AG04450 (cell line): ENCODE data around the gene ZNF462. TPM values are rescaled to one million over a fixed set of nuclear protein-coding genes. Genes with fewer than 3 reads are reported as not detected.
A peak's percentile ranks its signal among the peaks of the same experiment; 100 is the strongest.

Source experiments
- CTCF ChIA-PET: fragments of 300-600, 350-600 bp; formaldehyde crosslinking; extraction: SDS; loops from one replicate; lab custom pipeline; 2022; ENCODE audit warnings: antibody characterized with exemption, inconsistent platforms; lab: Charles Lee
- POLR2A ChIA-PET: fragments of 350-600 bp; formaldehyde crosslinking; extraction: SDS; loops from one replicate; lab custom pipeline; 2021; ENCODE audit warnings: antibody characterized with exemption, inconsistent platforms; lab: Yijun Ruan, JAX
- DNase-seq: peaks from one replicate; pipeline ENCODE4 v3.0.0-alpha.2; 2011; ENCODE audit warnings: low read depth, low spot score
- H3K27ac ChIP-seq: one replicate; pipeline ENCODE4 v1.5.1; 2012; ENCODE audit warnings: low read depth, low read length, control low read depth
- H3K27me3 ChIP-seq: one replicate; pipeline ENCODE4 v1.6.0; 2012; ENCODE audit warnings: low read length; ENCODE audit not compliant: control insufficient read depth, insufficient read depth
- H3K4me3 ChIP-seq: 2 replicates; pipeline ENCODE4 v1.5.1; 2011; ENCODE audit warnings: mild to moderate bottlenecking, low read depth, low read length, control low read depth
- H3K9me3 ChIP-seq: 2 replicates; pipeline ENCODE4 v1.5.1; 2012; ENCODE audit warnings: low read length; ENCODE audit not compliant: control insufficient read depth, insufficient read depth
- CTCF ChIP-seq: IDR thresholded peaks from 2 replicates; pipeline ENCODE4 v1.5.1; 2011; ENCODE audit warnings: low read depth, low read length, control low read depth, inconsistent platforms
- polyA plus RNA-seq: library from polyadenylated mRNA; depleted of rRNA; stranded (reverse); fragments of >200 nt; gene quantifications from 2 replicates; pipeline ENCODE4 v1.2.3, GENCODE V29; 2011

Gene ZNF462
- polyA plus RNA-seq, 1 experiment = 7.5 TPM

- POLR2A ChIA-PET = interaction anchor here (1.2 kb wide), 2 partner anchors 42 to 57 kb away, joined by 4 read pairs; no protein-coding TSS in a partner anchor
- CTCF ChIA-PET = interaction anchor here (0.9 kb wide), 1 partner anchor 44 kb away, joined by 3 read pairs; no protein-coding TSS in a partner anchor
- TF ChIP-seq CTCF = no peak
- Histone ChIP-seq H3K27ac (peak overlapping the region; percentile 87), H3K4me3 (no peak overlapping the region), H3K9me3 (no peaks in the 10 kb centered on the region; the same call in 1 of the 2 replicates), H3K27me3 (no peaks in the 10 kb centered on the region)
- peak; percentile 32 for DNase-seq
Observed at GRCh38 chr9:106921341-106921899, 58.5 kb downstream of the ZNF462 start.

- DNase-seq = no peak
- peak overlapping the region; percentile 87 for H3K27ac ChIP-seq
- CTCF ChIA-PET = no interaction called here
- H3K9me3 ChIP-seq = no peaks in the 10 kb centered on the region; the same call in 1 of the 2 replicates
- POLR2A ChIA-PET = interaction anchor here (1.2 kb wide), 1 partner anchor 43 kb away, joined by 4 read pairs; no protein-coding TSS in a partner anchor
- no peaks in the 10 kb centered on the region for H3K27me3 ChIP-seq
- TF ChIP-seq CTCF = no peak
- no peak overlapping the region for H3K4me3 ChIP-seq
Observed at GRCh38 chr9:106922026-106922425, 59.1 kb downstream of the ZNF462 start.

- ChIA-PET CTCF (no interaction called here), POLR2A (no interaction called here)
- no peak for DNase-seq
- no peaks in the 10 kb centered on the region for H3K27me3 ChIP-seq
- no peak for TF ChIP-seq CTCF
- H3K4me3 ChIP-seq = no peak overlapping the region
- H3K27ac ChIP-seq = no peak overlapping the region
- no peaks in the 10 kb centered on the region; the same call in 1 of the 2 replicates for H3K9me3 ChIP-seq
Observed at GRCh38 chr9:106925392-106925791, 62.4 kb downstream of the ZNF462 start.

GRCh38 chr9:106927916-106928315 lies 65.0 kb downstream of the ZNF462 start:
- Histone ChIP-seq H3K9me3 (no peaks in the 10 kb centered on the region; the same call in 1 of the 2 replicates), H3K27ac (no peak overlapping the region), H3K4me3 (no peak overlapping the region), H3K27me3 (no peaks in the 10 kb centered on the region)
- no peak for DNase-seq
- TF ChIP-seq CTCF = no peak
- ChIA-PET CTCF (no interaction called here), POLR2A (no interaction called here)

DNA sequence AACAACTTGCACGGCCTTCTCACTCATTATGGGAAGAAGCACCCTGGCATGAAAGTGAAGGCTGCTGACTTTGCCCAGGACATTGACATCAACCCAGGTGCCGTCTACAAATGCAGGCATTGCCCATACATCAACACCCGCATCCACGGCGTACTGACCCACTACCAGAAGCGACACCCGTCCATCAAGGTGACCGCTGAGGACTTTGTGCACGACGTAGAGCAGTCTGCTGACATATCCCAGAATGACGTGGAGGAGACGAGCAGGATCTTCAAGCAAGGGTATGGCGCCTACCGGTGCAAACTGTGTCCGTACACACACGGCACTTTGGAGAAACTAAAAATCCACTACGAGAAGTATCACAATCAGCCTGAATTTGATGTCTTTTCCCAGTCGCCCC lies 65.4 kb downstream of the ZNF462 start:
- H3K27ac ChIP-seq = no peak overlapping the region
- H3K27me3 ChIP-seq = no peaks in the 10 kb centered on the region
- no peak for DNase-seq
- H3K4me3 ChIP-seq = no peak overlapping the region
- ChIA-PET CTCF (no interaction called here), POLR2A (no interaction called here)
- no peaks in the 10 kb centered on the region; the same call in 1 of the 2 replicates for H3K9me3 ChIP-seq
- TF ChIP-seq CTCF = no peak
